Stimulated activated CD4-positive, alpha-beta T cell treated with anti-CD3 and anti-CD28 coated beads, Interleukin-15, amount 100 ng/mL, for 48 hours (primary cell): Measurements from ENCODE around the gene PSMB3.
A peak's percentile ranks its signal among the peaks of the same experiment; 100 is the strongest.

ENCODE experiments used
- DNase-seq, 2 donors: peaks; one replicate each; pipeline ENCODE4 v3.0.0-alpha.2; 2020; ENCODE audit warnings: low read depth in 2 of 2

The PSMB3 gene

DNA sequence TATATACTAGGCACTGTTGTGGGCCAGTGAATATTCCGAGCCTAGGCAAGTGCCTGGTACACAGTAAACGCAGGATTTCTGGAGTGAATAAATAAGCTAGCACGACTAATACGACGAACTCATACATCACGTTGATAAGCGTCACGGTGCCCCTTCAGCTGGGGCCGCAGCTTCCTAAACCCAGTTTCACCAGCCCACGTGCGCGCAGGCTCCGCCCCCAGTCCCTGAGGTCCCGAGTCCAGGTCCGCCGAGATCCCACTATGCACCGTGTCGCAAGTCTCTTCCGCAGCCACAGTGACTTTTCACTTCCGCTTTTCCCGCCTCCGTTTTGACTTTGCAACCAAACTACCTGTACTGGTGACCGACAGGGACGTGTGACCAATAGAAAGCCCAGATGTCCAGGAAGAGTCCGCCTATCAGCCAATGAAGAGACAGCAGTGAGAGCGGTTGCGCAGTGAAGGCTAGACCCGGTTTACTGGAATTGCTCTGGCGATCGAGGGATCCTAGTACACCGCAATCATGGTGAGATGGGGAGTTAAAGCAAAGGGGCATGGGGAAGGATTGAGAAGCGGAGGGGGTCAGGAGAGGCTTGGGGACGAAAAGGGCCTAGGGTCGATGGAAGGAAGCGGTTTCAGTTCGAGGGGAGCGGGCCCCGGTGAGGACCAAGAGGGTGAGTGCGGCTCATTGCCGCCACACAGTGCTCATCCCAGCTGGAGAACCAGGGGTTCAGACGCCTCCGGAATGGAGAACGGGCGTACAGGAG is at the start of gene PSMB3:
Gene PSMB3, plus strand, starts transcription at position 434 of the 763 bp plus-strand sequence. Its CDS starts 86 bp downstream, at position 520.
- DNase-seq: peak; percentile 97 to 98

DNA sequence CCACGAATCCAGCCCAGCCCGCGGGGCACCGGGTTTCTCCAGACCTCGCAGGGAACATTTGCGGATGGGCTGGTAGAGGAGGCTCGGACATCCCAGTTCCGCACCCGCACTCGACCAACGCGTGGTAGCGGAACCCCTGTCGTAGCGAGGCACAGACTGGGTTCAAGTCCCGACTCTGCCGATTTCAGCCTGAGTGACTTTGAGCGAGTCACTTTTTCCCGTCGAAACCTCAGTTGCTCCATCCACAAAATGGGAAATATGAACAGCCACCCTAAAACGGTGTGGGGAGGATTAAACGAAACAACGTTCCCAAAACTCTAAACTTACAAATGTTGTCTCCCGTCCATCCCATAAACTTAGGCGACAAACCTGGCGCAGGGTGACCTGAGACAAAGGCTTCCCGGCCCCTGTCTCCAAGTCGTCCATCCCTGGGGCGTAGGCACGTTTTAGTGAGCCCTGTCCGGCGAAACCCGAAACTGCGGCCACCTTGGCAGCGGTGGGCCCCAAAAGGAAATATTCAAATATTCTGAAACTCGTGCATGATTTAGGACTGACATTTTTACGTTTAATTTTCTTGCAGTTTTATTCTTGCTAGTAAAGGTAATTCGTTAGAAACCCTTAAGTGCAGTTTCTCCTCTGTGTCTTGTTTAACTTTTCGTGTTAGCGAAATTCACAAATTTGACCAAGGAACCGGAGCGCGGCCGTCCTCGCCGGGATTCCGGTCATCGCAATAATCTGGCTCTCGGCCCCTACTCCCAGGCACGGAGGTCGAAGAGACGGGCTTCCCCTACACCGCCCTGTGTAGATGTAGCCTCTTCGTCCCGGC is 49.4 kb upstream of the PSMB3 start:
- DNase-seq: no peak

DNA sequence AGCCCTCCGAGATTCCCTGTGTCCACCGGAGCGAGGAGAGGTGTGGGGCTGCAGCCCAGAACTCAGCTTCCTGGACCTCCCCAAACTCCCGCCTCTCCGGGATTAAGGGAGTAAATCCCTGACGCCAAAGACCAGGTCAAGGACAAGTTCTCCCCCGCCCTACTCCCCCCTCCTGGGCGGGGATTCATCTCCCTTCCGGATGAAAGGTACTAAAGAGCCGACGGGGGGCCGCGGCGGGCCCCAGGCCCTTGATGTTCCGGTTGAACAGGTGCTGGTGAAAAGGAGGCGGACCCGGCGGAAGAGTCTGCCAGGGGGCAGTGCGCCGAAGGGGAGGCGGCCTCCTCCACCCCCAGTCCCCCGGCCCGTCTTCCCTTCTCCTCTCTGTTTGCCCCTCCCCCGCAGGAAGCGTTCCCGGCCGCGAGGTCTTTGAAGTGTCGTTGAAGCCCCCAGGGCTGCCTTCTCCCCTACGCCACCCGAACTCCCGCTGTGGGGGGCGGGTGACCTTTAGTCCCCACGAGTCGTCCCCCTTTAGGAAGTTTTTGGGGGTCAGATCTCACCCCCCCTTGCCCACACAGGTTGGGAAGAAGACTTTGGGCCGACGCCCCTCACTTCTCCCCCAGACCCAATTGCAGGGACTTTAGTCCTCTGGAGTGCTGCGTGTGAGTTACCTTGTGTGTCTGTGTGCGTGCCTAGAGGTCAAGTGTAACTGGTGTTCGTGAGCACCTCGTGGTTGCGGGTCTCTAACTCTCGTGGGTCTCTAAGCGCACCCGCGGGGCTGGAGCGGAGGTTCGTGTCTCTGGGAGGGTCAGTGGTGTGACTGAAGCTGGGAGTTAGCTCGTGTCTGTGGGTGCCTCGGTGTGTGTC is 48.6 kb upstream of the PSMB3 start:
- DNase-seq: peak; percentile 81 to 84

DNA sequence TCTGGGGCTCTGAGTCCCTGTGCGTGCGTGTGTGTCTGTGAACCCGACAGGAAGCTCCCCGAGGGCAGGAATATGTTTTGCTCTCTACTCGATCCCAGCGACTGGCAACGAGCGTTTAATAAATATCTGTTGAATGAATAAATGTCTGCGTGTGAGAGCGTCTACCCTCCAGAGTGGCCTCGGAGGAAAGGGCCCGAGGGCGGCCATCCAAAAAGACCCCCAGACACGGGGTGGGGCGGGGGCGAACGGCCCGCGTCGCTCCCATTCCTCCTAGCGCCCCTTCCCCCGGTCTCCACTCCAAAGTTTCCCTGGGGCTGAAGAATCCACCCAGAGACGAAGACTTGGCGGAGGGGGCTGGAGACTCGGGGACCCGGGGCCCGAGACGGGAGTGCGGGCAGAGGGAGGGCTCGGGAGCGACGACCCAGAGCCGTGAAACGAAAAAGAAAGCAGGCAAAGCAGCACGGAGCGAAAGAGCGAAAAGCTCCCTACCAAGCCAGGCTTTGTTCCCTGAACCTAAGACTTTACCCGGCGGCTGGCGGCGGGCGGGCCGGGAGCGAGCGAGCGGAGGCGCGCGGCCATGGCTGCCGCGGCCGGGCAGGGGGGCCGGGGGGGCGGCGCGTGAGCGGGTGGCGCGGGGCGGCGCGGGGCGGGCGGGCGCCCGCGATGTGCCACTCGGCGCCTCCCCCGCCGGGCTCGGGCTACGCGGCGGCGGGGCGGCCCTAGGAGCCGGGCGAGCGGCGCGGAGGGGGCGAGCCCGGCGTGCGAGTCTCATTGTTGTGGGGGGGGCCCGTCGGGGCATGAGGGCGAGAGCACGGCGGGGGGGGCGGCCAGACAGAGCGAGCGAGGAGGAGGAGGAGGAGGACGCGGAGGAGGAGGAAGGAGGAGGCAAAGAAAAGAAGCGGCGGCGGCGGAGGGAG is 47.7 kb upstream of the PSMB3 start, which contains the start of gene MLLT6:
Gene MLLT6, plus strand, starts transcription at position 668 of the 917 bp plus-strand sequence. CDS start 360 bp downstream, outside the sequence.
- DNase-seq: no peak

DNA sequence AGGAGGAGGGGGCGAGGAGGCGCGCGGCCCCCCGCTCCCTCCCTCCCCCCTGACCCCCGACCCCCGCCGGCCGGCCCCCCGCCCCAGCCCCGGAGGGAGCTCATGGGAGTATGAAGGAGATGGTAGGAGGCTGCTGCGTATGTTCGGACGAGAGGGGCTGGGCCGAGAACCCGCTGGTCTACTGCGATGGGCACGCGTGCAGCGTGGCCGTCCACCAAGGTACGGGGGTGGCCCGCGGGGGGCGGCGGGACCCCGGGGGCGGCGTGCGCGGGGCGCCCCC is 47.1 kb upstream of the PSMB3 start:
- no peak for DNase-seq

DNA sequence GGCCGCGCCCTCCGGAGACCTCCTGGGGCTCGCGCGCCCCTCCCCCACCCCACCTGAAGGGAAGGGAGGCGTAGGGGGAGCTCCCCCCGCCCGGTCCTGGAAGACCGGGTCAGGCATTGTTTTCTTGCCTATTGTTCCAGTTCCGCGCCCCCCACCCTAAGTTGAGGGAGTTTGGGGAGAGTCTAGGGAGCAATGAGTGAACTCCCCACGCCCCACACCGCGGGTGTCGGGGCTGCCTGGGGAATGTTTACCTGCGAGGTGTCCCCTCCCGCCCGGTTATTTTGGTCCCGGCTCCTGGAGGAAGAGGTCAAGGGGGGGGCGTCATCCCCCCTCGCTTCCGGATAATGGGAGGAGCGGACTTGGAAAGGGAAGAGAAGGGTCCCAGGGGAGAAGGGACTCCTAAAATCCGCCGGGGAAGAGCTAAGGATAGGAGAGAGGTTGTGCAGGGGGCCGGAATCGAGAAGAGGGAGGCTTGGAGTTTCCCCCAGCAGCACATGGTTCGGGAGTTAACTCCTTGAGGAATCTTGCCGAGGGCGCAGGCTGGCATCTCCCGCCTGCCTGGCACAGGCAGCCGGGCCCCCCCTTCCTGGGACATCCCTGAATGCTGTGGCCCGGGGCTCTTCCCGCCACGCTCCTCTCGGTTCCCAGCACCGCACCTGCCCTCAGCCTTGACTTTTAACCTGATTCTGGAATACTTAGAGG is 46.6 kb upstream of the PSMB3 start:
- no peak for DNase-seq

DNA sequence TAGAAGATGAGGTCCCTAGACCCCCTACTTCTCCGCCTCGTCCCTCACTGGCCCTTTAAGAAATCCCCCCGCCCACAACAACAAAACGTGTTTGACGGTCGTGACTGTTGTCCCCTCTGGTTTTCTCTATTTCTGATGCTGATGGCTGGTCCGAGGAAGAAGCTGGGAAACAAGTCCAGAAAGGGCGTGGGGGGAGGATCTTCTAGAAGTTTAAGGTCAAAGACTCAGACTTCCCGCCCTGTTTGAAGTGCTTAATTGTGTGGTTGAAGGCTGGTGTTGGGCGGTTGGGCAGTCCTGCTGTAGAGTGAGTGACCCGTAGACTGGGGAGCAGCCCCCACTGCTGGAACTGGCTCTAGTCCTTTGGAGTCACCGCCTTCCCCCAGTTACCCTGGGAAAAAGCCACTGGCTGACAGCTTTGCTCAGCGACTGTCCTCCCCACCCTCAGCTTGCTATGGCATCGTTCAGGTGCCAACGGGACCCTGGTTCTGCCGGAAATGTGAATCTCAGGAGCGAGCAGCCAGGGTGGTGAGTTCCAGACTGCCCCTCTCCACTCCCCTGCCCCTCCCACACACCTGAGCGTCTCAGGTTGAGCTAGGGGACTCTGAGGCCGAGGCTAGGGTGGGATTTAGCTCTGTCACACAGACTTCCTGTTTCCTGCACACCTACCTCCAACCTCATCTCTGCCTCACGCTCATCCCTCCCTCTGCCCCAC is 45.9 kb upstream of the PSMB3 start:
- no peak for DNase-seq

DNA sequence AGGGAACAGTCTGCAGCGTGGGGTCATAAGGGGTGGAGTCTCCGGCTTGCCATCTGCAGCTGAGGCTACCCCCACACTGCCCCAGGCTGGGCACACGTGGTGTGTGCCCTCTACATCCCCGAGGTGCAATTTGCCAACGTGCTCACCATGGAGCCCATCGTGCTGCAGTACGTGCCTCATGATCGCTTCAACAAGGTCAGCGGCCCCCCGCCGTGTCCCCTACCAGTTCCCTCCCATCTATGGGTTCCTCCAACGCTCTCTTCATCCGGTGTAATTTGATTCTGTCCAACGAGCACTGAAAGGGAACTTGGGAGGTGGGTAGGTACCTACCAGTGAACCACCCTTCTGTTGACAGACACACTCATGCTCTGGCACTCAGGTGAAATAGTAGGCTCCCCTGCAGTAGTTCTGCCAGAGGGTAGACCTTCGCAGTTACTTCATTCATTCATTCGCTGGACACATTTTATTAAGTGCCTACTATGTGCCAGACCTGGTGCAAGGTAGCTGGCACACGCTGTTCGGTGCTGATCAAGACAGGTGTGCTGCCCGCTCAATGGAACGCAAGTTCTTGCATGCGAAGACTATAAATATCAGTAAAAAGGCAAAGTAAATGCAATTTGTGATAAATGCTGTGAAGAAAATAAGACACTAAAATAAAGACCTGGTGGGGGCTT is 44.7 kb upstream of the PSMB3 start:
- DNase-seq: no peak

DNA sequence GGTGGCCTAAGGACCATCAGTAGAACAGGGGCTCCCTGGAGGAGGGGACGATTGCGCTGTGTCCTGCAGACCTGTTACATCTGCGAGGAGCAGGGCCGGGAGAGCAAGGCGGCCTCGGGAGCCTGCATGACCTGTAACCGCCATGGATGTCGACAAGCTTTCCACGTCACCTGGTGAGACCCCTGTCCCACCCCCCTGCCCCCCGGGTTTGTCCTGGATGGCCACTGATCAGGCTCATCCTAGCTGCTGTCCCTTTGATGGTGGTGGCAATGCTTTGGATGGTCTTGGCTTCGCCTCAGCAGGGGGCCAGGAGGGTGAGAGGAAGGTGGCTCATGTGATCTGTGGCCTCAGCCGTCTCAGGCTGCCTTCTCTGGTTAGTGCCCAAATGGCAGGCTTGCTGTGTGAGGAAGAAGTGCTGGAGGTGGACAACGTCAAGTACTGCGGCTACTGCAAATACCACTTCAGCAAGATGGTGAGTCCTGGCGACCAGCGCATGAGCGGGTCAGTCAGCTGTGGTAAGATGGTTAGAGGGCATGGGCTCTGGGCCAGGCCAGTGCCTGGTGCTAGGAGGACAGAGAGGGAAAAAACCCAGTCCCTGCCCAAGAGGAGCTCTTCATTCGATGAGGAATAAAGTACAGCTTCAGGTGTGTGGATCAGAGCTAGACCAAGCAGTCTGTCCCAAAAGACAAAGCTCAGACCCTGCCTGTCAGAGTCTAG is 43.3 kb upstream of the PSMB3 start:
- no peak for DNase-seq

DNA sequence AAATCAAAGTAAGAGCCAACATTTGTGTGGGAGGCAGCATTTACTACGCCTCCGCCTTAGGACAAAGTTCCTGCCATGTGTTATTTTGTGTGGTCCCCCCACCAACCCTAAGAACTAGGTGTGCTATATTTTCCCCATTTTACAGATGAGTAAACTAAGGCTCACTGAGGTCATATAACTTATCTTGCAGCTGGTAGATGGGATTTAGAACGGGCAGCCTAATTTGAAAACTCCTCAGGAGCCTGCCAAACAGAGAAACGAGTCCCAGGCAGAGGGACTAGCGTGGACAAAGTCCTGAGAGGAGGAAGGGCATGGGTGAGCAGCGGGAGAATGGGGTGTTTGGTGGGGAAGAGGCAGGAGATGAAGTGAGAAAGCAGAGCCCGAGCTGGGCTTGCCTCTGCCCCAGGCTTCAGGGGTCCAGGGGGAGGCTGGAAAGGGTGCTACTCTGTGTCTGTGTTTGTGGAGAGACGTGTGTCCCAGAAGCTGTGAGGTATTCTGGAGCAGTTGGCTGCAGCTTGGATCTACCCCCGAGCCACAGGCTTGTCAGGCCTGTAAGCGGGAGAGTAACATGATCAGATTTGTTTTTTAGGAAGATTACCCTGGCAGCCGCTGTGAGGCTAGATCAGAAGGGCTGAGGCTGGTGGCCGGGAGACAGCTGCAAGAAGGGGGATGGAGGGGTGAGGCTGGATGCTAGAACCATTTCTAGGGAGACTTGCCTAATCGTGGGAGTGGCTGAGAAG is 42.5 kb upstream of the PSMB3 start:
- no peak for DNase-seq

DNA sequence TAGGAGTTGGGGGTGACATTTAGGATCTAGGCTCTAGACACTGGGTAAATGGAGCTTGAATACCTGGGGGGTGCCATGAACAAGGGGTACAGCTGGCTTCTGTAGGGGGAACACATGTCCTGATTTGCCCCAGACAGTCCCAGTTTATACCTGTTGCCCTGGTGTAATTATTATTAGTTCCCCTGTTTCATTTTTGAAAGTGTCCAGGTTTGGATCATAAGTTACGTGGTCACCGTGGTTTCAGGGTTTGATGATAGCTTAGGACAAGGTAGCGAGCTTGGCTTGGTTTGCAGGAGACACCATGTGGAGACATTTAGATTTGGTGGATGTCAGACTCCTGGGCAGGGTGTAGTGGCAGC is 42.0 kb upstream of the PSMB3 start:
- no peak for DNase-seq

DNA sequence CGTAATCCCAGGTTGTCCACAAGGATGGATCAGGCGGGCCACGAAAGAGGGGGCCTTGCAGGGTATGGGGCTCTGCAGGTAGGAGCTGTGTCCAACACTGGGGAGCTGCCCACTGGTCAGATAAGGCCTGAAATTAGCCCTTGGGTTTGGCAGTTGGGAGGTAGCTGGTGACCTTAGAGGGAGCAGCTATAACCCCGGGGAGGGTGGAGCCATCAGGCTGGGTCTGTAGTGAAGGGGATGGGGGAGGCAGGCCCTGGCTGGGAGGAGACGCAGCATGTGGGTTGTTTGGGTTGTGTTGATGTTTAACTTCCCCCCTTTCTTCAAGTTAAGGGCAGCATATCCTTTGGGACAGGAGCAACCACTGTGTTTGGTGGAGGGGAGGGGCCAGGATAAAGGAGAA is 41.6 kb upstream of the PSMB3 start:
- DNase-seq: no peak

DNA sequence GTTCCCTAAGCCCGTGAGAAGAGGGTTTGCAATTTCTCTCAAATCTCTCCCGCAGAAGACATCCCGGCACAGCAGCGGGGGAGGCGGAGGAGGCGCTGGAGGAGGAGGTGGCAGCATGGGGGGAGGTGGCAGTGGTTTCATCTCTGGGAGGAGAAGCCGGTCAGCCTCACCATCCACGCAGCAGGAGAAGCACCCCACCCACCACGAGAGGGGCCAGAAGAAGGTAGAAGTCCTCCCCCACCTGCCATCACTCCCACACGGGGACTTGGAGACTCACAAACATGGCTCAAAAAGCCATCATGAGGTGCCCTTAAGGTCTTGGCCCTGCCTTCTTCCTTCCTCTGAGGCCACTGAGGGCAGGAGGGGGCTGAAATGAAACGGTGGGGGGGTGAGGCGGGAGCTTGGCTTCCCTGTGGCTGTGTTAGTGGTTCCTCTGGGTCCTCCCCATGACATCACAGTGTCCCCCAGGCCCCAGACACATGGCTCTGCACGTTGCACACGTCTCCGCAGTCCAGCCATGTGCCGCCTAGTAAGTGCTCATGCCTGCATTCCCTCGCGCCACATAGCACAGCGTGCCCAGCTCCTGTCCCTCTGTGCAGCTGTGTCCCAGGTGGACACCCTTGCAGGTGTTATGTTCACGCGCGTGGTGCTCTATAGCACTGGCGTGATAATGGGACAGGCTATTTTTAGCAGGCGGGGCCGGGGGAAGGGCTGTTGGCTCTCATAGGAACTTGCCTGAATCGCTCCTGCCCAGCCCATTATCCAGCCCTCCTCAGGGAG is 40.6 kb upstream of the PSMB3 start:
- DNase-seq: no peak

DNA sequence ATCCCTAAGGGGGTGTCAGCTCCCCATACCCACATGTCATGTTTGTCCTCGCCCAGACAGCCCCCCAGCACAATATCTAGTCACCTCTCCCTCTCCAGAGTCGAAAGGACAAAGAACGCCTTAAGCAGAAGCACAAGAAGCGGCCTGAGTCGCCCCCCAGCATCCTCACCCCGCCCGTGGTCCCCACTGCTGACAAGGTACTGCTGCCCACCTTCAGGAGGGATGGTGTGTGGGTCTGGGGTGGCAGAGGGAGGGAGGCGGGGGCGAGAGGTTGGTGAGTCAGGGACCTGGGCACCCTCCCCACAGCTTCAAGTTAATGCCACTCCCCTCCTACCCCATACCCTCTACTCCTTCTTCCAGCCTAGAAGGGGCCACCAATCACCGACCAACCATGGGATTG is 39.9 kb upstream of the PSMB3 start:
- DNase-seq: no peak

DNA sequence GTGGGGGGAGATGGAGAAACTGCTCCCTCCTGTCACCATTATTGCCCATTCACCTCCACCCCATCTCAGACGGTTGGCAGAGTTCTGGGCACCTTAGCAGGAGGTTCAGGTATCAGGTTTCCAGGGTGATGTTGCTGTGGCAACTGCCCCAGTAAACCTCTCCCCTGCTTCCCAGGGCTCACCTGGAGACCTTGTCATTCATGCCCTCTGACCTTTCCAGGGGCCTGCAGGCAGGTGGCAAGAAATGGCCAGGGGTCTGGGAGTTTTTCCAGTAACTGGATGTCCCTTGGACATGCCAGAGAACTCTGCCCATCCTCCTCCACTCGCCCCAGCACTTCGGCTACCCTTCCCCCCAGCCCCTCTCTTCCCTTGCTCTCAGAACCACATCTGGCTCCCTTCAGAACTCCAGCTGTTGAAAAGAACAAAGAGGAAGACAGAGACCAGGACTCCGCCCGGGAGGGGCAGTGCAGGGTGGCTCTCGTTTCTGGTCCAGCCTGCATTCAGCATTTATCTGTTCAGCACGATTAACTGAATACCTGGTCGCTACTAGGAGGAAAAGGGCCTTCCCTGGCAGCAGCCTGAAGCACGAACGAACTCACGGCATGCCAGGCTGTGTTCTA is 39.0 kb upstream of the PSMB3 start:
- no peak for DNase-seq

DNA sequence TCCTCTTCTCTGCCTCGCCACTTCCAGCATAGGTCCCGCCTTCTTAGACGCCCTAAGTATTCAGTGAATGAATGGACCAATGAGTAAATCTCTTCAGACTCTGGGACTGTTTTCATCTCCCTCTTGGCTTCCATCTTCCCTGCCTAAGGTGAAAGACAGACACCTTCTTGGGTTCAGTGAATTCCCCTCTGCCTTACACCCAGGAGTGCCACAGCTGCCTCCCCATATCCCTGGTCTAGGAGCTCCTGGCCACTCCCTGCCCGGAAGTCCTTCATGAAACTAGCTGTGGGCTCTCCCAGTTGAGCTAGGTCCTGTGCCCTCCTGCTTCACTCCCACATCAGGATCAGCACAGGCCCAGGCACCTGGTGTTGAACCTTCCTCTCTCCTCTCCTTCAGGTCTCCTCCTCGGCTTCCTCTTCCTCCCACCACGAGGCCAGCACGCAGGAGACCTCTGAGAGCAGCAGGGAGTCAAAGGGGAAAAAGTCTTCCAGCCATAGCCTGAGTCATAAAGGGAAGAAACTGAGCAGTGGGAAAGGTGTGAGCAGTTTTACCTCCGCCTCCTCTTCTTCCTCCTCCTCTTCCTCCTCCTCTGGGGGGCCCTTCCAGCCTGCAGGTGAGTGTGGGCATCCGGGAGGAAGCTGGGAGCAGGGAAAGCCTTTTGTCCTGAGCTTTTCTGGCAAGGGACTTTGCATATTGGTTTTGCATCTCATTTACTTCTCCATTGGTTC is 37.2 kb upstream of the PSMB3 start:
- DNase-seq: no peak
